ENCODE data around the gene XIRP2.

- TF ChIP-seq TAF1 (IDR thresholded peaks at IDR 0.05; ENCODE audit: low read depth, low read length) = no peak
- no peak for TF ChIP-seq POLR2AphosphoS5 (IDR thresholded peaks at IDR 0.05; ENCODE audit: low read depth, low read length)
- TF ChIP-seq POLR2A (IDR thresholded peaks at IDR 0.05; ENCODE audit: low read depth, low read length) = no peak
- TF ChIP-seq SPI1 (IDR thresholded peaks at IDR 0.05; ENCODE audit: low read depth, low read length) = no peak
These were observed 376.1 kb downstream of the XIRP2 start for GRCh38 chr2:167264380-167264779.

All from GM12891 (cell line).